EL (cell line): ENCODE measurements around the gene CHRNA4.

Experiments
- DNase-seq: peaks from one replicate; pipeline ENCODE4 v3.0.0-alpha.2; 2016

The CHRNA4 gene

GRCh38 chr20:63360850-63361518 lies at the start of gene CHRNA4:
TSS of gene CHRNA4 (minus strand) at chr20:63361349. CDS start at chr20:63361165, 184 bp downstream.
- DNase-seq, result no peak

GRCh38 chr20:63409834-63410435 lies 48.8 kb upstream of the CHRNA4 start:
- DNase-seq, result no peak

- DNase-seq, result no peak
Measured at GRCh38 chr20:63409066-63409833, 48.1 kb upstream of the CHRNA4 start.

- no peak for DNase-seq
Measured at GRCh38 chr20:63408684-63409046, 47.5 kb upstream of the CHRNA4 start.

- no peak for DNase-seq
Measured at GRCh38 chr20:63407928-63408683, 47.0 kb upstream of the CHRNA4 start.

GRCh38 chr20:63406617-63407245 lies 45.6 kb upstream of the CHRNA4 start:
- no peak for DNase-seq

GRCh38 chr20:63406011-63406410 lies 44.9 kb upstream of the CHRNA4 start:
- DNase-seq, result no peak

- no peak for DNase-seq
Measured at GRCh38 chr20:63405102-63405730, 44.1 kb upstream of the CHRNA4 start.

- no peak for DNase-seq
Measured at GRCh38 chr20:63404129-63405085, 43.3 kb upstream of the CHRNA4 start.

GRCh38 chr20:63403403-63404105 lies 42.4 kb upstream of the CHRNA4 start:
- no peak for DNase-seq

- DNase-seq, result no peak
Measured at GRCh38 chr20:63402860-63403220, 41.7 kb upstream of the CHRNA4 start.

- DNase-seq, result no peak
Measured at GRCh38 chr20:63402181-63402859, 41.2 kb upstream of the CHRNA4 start.

- no peak for DNase-seq
Measured at GRCh38 chr20:63401384-63402110, 40.4 kb upstream of the CHRNA4 start.

GRCh38 chr20:63400486-63401210 lies 39.5 kb upstream of the CHRNA4 start:
- DNase-seq, result no peak

GRCh38 chr20:63399596-63400375 lies 38.6 kb upstream of the CHRNA4 start:
- no peak for DNase-seq

GRCh38 chr20:63398744-63399514 lies 37.8 kb upstream of the CHRNA4 start:
- no peak for DNase-seq

GRCh38 chr20:63397946-63398450 lies 36.8 kb upstream of the CHRNA4 start:
- no peak for DNase-seq
